GM12872 (cell line): ENCODE data around the gene IFT25.

Experiments used
- TF ChIP-seq, protein P1 (sequence below): IDR thresholded peaks from 3 replicates; pipeline ENCODE4 v1.5.1; 2011; ENCODE audit warnings: low read depth, mild to moderate bottlenecking, low read length, moderate library complexity; ENCODE audit not compliant: insufficient read depth

Gene IFT25

DNA sequence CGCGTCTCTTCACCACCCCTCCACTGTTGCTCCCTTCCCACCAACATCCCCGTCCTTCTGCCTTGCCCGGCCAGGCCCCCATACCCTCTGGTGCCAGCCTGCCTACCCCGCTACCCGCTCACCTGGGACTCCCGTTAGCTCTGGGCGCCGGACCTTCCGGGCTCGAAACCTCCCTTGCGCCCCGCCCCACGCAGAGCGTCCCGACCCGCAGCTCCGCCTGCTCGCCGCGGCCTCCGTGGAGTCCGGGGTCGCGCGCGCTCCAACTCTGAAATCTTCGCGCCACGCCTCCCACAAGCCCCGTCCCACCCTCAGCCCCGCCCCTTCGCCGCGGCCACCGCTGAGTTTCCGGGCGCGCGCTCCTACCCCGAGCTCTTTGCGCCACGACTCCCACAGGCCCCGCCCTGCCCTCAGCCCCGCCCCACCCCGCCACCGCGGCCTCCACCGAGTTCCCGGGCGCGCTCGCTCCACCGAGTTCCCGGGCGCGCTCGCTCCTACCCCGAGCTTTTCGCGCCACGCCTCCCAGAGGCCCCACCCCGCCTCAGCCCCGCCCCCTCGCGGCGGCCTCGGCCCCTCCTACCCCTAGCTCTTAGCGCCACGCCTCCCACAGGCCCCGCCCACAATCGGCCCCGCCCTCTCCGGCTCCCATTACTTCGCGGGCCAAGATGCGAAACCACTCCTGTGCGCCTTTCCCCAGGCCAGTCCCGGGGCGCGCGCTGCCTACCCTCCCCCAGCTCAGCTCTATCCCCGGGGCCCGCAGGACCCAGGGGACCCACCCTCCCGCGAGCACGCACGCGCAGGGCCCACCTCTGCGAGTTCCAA lies at the start of gene IFT25:
Gene IFT25 (minus strand): TSS at position 267 of the 819 bp plus-strand sequence. CDS start 5,617 bp downstream, outside the sequence.
- TF ChIP-seq, protein P1, sequence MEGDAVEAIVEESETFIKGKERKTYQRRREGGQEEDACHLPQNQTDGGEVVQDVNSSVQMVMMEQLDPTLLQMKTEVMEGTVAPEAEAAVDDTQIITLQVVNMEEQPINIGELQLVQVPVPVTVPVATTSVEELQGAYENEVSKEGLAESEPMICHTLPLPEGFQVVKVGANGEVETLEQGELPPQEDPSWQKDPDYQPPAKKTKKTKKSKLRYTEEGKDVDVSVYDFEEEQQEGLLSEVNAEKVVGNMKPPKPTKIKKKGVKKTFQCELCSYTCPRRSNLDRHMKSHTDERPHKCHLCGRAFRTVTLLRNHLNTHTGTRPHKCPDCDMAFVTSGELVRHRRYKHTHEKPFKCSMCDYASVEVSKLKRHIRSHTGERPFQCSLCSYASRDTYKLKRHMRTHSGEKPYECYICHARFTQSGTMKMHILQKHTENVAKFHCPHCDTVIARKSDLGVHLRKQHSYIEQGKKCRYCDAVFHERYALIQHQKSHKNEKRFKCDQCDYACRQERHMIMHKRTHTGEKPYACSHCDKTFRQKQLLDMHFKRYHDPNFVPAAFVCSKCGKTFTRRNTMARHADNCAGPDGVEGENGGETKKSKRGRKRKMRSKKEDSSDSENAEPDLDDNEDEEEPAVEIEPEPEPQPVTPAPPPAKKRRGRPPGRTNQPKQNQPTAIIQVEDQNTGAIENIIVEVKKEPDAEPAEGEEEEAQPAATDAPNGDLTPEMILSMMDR: no peak

DNA sequence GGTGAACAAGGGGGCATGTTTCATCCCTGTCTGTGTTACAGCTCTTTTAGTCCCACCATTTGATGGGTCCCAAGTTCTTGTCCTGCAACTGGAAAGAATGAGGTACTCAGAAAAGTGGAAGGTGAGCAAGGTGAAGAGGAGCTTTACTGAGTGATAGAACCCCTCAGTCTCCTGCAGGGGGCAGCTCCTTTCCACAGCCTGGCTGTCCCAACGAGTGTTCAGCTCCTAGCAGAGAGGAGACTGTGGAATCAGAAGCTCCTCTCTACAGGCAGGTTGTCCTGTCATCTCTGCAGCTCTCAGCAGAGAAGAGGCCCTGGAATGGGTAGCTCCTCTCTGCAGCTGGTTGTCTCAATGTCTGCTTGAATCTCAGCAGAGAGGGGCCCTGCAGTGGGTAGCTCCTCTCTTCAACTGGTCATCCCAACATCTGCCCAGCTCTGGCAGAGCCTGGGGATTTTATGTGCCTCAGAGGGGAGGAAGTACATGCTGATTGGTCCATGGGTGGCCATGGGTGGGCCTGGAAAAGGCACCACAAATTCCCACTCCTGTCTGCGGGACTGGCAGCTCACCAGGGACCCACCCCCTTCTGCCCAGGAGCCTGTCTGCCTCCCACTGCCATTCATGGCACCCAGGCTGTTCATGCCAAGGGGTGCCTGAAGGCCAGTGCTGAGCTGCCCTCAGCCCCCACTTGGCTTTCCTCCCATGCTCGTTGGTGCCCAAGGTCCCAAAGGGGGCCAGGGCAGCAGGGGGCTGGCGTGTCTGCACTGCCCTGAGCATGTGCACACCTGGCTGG lies 46.8 kb upstream of the IFT25 start:
- TF ChIP-seq, protein P1: peak; percentile 27; the same call in 1 of the 3 replicates

DNA sequence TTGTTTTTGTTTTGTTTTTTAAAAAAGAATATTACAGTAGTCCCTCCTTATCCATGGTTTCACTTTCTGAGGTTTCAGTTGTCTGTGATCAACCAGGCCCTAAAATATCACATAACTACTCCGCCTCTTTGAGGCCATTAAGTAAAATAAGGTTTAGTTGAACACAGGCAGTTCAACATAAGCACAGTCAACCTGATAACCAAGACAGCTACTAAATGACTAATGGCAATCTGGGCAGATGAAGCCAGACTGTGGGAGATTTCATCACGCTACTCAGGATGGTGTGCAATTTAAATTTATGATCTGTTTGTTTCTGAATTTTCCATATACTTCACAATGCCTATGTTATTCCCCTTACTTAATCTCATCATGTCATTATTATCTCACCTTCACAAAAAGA lies 42.4 kb upstream of the IFT25 start:
- TF ChIP-seq, protein P1: no peak

DNA sequence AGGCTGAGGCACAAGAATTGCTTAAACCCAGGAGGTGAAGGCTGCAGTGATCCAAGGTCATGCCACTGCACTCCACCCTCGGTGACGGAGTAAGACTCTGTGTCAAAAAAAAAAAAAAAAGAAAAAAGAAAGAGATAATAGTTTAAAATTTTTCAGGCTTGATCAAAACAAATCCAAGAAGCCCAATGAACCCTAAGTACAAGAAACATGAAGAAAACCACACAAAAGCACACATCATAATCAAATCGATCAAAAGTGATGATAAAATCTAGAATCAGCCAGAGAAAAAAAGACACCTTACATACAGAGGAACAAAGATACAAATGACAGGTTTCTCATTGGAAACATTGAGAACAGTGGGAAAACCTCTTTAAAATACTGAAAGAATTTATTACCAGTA lies 41.0 kb upstream of the IFT25 start:
- TF ChIP-seq, protein P1: no peak

DNA sequence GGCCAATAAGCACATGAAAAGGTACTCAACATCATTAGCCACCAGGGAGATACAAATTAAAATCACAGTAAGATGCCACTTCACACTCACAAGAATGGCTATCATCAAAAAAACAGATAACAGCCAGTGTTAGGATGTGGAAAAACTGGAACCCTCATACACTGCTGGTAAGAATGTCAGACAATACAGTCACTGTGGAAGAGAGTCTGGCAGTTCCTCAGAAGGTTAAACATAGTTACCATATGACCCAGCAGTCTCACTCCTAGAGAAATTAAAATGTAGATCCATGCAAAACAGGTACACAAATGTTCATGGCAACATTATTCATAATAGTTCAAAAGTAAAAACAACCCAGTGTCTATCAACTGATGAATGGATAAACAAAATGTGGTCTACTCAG lies 39.2 kb upstream of the IFT25 start:
- TF ChIP-seq, protein P1: no peak

DNA sequence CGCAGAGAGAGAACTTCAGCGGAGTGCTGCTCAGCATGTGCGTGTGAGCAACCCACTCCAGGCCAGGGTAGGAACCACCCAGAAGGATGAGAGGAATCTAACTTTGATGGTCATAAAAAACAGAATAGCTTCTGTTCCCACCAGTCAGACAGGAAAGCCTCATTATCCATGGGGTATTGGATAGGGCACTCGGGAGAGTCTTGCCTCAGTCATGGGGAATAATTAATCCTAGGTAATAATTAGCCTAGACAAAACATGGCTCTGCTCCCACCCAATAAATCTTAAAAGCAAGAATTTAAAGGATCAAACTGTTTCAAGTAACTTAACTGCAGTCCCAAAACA lies 37.2 kb upstream of the IFT25 start:
- TF ChIP-seq, protein P1: no peak

DNA sequence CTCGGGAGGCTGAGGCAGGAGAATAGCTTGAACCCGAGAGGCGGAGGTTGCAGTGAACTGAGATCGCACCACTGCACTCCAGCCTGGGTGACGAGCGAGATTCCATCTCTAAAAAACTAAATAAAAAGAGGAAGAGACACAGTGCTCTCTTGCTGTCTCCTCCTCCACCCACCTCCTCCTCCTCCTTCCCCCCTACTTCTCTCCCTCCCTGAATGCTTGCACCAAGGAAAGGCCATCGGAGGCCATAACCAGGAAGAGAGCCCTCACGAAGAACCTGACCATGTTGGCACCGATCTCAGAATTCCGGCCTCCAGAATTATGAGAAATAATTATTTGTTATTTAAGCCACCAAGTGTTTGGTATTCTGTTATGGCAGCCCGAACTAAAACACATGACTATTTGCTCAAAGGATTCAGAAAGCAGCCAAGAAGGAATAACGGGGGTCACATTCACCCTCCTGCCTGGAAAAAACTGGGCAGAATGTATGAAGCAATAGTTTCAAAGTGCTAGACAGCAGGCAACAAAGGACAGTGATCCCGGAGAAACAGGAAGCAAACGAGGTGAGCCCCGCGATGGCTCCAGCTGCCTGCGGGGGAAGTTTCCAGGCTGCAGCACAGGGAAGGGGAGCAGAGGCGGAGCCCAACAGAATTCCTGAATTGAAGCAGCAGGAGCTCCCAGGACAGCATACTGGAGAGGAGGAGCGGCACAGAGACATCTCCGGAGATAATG lies 36.7 kb upstream of the IFT25 start:
- TF ChIP-seq, protein P1: no peak
